Right renal cortex interstitium (tissue), 3 donors: ENCODE results near the gene MYCN. TPM values are rescaled to one million over a fixed set of nuclear protein-coding genes. Genes with fewer than 3 reads are reported as not detected.
A peak's percentile ranks its signal among the peaks of the same experiment; 100 is the strongest.
"Not testable (repeated sequence)": the region's sequence is repeated elsewhere in the genome, so short reads cannot be mapped to it uniquely, and the experiment has no call there.

Experiments used
- DNase-seq, 3 donors: peaks; one replicate each; pipeline ENCODE4 v3.0.0-alpha.2; 2013; ENCODE audit warnings: low read depth in 3 of 3, low spot score in 2 of 3
- polyA plus RNA-seq, 3 donors: library from polyadenylated mRNA; unstranded; fragments of 120-200 nt; gene quantifications; one replicate each; pipeline ENCODE4 v1.2.1, GENCODE V29; 2013; ENCODE audit not compliant: insufficient read length in 3 of 3

The MYCN gene
- 10 to 100 TPM; 28.5 to 34.2 (median 33.8) TPM for polyA plus RNA-seq

DNA sequence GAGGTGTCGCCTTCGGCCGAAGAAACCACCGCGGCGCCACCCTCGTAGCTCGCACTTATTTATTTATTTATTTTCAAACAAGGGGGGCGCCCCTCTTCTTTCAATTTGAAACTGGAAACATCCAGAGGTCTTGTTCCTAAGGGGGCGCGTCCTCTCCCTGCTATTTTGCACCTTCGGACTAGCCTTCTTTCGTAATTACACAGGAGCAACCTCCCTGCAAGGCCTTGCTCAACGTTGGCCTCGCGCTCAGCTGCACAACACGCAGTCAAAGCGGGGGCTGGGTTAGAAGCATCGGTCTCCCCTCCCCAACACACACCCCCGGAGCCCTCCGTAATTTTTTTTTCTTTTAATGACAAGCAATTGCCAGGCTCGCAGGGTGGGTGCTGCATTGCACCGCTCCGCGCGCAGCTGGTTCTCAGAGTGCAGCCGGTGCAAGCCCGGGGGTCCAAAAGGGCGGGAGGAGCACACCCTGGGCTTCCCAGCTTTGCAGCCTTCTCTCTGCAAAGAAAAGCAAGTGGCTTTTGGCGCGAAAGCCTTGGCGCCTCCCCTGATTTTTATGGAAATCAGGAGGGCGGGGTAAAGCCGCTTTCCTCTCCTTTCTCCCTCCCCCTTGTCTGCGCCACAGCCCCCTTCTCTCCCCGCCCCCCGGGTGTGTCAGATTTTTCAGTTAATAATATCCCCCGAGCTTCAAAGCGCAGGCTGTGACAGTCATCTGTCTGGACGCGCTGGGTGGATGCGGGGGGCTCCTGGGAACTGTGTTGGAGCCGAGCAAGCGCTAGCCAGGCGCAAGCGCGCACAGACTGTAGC is at the start of gene MYCN:
Gene MYCN (plus strand): TSS at position 697 of the 807 bp plus-strand sequence. CDS start 1,515 bp downstream, outside the sequence.
- DNase-seq = peak in 2 of 3 donors; percentile 81 to 88

DNA sequence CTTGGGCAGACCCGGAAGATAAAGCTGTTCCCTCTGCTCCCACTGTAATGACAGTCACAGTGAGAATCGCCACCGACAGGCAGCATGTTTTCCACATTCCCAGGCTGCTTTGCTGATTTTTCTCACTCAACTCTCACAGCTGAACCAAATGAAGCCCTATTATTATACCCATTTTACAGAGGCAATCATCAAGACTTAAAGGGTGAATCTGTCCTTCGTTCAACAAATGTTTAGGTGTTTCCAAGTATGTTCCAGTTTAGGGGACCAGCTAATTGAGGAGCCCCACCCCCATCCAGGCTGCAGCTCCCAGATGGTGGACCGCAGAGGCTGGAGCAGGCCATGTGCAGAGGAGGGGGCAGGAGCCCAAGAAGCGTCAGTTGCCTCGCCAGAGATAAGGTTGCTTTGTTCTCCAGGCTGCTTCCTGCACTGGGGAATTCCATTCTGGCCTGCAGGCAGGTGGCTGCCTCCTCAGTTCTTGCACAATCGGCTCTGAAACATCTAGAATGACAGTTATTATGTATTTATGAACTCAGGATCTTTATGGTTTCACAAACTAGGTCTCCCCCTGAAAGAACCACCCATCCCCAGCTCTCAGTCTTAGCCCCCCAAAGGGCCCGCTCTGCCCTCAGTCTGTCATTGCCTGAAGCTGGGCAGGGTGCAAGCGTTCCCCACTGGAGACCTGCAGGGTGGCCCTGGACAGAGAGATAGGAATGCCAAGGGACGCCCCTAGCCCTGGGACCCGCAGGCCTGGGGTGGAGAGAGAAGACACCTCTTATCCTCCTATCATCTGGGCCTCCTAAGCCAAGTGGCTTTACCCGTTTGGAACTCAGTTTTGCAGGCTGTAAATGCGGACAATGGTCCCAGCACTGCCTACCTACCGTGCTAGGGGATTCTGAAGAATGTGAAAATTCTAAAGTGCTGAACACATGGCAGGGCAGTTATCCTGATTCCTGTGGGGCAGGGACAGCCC is 49.1 kb upstream of the MYCN start:
- no peak for DNase-seq

DNA sequence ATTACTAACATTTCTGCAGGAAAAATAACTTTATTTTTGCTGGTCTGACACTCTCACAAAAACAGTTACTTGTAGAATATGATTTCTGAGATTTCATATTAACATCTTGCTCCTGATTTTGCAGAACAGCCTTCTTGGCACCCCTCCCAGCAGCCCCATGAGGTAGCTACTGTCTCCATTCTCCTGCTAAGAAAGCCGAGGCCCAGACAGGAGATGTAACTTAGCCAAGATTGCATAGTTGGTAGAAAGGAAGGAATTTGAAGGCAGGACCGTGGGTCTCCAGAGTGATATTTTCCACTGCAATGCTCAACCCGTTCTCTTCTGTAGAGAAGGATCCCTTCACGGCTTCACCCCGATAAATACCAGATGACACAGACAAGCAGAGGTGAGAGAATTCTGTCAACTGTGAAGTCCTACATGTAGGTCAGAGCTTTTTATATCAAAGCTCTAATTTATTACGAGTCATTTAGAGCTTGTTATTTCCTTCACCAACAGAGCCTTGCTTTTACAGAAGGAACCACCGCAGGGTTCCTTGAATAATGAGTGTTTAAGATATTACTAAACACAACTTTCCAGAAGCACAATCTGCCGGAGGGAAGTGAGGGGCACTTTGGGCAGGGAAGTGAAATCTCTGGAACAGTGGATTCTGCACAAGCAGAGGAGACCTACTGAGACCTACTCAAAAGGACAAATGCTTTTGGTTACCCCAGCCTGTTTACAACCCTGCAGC is 48.0 kb upstream of the MYCN start:
- no peak for DNase-seq

DNA sequence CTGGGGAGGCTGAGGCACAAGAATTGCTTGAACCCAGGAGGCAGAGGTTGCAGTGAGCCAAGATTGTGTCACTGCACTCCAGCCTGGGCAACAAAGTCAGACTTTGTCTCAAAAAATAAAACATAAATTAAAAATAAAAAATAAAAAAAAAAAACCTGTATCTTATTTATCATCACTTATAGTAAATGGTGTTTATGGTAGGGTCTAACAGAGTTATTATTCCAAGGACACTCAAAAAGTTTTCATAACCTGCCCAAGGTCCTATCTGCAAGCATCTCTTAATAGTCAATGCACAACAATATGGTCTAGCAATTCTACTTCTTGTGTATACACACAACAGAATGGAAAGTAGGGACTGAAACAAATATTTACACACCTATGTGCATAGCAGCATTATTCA is 47.3 kb upstream of the MYCN start:
- no peak for DNase-seq

DNA sequence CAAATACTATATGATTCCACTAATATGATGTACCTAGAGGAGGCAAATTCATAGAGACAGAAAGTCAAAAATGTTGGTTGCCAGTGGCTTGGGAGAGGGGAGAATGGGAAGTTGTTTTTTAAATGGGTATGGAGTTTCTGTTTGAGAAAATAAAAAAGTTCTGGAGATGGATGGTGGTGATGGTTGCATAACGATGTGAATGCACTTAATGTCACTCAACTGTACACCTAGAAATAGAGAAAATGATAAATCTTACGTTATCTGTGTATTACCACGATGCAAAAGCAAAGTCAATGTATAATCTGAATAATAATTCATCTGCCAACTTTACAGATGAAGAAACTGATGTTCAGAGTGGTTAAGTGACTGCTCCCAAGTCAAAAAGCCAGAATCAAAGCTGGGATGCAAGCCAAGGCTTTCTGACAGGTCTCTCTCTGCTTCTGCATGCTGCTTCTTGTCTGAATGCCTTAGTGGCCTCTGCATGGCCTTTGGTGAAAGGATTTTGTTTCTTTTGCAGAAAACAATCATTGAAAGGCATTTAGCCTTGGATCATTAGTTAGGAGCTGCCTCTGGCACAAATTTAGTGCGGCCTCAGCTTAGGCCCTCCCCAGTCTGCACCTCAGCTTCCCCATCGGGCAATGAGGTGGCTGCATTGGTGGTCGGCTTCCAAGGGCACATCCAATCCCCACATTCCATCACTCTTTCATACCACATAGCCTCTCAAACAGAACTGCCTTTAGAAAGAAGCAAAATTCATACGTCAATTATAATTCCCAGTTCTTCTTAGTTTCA is 46.5 kb upstream of the MYCN start:
- DNase-seq = no peak

DNA sequence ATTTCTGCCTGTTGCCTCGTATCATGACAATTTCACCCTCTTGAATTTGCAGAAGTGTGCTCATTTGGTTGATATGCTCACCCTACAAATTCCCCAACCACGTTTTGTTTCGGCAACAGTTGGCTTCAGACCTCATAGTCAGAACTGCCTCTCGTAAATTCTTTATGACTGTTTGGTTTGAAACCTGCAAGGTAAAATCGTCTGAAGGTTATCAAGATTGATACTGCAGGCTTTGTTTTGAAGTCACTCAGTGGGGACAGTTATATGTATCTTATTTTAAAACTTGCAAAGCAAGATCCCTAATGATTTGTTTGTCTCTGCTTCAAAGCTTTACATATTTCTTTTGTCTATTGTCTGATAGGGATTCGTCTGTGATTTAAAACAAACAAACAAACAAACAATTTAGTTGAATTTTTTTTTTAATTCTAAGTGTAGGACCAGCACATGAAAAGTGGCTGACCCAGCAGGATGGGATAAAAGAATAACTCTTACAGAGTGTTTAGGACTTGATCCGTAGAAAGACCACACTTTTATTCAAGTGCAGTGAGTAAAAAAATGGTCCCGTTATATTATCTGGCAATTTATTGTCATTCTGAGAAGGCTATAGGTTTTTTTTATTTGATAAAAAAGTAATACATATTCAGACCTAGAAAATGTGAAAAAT is 45.7 kb upstream of the MYCN start:
- no peak for DNase-seq

DNA sequence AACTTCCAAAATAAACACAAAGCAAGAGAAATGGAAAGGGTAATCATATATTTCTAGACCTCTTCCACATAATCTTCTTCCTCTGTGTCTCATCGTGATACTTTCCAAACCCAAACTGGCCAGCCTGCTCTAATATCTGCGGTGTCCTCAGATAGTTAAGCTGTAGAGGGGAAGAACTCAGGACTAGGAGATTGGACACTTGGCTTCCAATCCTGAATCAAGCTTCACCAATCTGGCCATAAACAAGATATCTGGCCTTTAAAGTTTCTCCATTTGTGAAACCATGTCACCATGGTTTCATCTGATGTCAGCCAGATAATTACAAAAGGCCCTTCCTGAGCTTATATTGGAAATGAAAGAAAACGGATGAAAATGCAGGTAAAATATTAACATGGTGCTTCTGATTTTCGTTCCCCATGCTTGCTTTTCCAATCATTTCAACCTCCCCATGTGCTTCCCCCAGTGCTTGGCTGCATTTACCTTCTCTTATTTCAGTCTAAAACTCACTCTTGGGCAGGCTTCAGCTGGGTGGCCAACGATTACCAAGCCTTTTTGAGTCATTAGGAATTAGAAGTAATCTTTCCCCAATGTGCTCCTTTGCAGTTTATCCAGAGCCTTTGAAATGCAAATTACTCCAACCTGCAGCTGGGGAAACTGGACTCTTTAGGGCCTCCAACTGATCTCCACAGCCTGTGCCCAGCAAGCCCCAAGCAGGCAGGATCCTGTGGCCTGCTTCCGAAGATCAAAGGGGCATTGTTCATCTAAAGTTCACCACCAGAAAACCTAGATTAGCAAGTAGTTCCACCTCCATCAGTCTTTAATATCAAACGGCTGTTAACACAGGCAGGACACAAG is 44.5 kb upstream of the MYCN start:
- no peak for DNase-seq

DNA sequence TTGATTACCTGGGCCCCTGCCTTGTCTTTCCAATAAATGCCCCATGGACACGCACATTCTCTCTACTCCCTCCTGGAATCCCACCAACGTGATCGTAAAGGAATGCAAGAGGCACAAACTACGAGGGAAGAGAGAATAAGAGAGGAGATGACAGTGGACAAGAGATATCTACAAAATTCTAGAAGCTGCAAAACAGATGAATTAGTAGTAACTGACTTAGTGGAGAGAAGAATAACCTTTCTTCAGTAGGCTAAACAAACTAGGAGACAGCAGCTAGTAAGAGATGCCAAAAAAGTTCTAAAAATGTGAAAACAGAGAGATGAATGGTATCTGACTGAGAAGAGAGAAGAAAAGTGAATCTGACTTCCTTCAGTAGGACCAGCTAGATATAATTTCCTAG is 43.5 kb upstream of the MYCN start:
- DNase-seq = no peak

DNA sequence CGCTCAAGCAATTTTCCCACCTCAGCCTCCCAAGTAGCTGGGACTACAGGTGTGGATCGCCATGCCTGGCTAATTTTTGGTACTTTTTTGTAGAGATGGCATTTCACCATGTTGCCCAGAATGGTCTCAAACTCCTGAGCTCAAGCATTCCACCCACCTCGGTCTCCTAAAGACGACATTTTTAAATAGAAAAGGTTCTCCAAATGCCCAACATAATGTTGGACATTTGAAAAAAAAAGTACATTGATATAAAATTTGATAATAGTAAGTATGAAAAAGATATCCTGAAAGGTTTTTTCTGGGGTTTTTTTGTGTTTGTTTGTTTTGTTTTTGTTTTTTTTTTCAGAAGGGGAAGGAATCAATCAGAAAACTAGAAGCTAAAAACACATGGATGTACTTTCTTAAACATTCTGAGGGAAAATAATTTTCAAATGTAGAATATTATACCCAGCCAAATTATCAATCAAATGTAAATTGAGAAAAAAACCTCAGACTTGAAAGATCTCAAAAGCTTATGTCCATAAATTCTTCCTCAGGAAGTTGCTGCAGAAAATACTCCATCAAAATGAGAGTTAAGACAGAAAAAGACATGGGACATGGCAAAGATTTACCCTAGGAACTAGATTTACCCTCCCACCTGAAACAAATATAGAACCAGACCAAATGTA is 42.8 kb upstream of the MYCN start:
- no peak for DNase-seq

DNA sequence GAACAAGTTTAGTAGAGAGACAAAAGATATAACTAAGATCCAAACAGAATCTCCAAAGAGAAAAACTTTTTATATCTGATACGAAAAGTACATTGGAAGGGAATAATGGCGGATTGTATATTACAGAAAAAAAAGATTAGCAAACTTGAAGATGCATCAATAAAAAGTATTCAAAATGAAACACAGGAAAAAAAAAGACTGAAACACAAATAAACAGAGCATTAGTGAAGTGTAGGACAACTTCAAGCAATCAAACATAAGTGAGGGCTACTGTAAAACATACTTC is 41.1 kb upstream of the MYCN start:
- no peak for DNase-seq

DNA sequence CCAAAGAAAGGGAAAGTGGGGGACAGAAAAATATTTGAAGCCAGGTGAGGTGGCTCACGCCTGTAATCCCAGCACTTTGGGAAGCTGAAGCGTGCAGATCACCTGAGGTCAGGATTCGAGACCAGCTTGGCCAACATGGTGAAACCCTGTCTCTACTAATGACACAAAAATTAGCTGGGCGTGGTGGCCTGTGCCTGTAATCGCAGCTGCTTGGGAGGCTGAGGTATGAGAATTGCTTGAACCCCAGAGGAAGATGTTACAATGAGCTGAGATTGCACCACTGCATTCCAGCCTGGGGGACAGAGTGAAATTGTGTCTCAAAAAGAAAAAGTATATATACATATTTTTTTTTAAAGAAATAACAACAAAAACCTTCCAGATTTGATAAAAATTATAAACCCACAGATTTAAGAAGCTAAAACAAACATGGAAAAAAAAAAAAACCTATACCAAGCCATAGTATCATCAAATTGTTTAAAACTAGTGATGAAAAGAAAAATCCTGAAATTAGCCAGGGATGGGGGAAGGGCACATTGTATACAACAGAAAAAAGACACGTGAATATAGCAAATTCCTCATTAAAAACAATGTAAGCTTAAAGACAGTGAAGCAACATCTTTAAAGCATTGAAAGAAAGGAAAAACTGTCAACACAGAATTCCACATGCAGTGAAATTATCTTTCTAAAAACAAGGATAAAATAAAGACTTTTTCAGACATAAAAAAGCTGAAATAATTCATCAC is 40.4 kb upstream of the MYCN start:
- no peak for DNase-seq

DNA sequence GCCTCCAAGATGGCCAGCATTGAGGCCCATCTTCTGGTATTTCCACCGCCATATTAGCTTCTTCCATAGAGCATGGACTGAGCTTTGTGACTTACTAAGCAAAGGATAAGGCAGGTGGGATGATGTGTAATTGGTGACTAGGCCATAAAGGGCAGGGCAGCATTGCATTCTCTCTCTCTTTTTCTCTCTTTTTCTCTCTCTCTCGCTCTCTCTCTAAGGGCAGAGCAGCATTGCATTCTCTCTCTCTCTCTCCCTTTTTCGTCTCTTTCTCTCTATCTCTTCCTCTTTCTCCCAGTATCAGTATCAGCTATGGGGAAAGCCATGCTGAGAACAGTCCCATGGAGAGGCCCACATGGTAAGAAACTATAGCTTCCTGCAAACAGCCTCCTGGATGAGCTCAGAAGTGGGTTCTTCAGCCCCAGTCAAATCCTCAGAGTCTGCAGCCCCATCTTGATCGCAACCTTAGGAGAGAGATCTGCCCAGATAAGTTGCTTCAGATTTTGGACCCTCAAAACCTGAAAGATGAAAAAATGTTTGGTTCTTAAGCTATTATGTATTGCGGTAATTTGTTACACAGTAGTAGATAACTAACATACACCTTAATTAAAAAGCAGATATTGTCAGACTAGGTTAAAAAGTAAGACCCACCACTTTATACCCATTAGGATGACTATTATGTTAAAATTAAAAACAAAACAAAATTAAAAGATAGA is 39.1 kb upstream of the MYCN start:
- DNase-seq = no peak

DNA sequence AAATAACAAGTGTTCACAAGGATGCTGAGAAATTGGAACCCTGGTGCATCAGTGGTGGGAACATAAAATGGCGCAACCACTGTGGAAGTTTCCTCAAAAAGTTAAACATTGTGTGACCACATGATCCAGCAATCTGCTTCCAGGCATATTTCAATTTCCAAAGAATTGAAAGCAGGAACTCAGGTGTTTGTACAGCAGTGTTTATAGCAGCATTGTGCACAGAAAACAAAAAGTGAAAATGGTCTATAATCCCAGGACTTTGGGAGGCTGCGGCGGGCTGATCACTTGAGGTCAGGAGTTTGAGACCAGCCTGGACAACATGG is 38.6 kb upstream of the MYCN start:
- DNase-seq = no peak

DNA sequence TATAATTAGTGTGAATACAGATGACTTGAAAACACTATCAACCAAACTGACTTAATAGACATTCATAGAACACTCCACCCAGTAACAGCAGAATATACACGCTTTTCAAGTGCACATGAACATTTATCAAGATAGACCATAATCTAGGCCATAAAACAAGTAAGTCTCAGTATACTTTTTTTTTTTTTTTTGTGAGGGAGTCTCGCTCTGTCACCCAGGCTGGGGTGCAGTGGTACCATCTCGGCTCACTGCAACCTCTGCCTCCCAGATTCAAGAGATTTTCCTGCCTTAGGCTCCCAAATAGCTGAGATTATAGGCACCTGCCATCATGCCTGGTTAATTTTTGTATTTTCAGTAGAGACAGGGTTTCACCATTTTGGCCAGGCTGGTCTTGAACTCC is 36.4 kb upstream of the MYCN start:
- DNase-seq = not testable (repeated sequence)

DNA sequence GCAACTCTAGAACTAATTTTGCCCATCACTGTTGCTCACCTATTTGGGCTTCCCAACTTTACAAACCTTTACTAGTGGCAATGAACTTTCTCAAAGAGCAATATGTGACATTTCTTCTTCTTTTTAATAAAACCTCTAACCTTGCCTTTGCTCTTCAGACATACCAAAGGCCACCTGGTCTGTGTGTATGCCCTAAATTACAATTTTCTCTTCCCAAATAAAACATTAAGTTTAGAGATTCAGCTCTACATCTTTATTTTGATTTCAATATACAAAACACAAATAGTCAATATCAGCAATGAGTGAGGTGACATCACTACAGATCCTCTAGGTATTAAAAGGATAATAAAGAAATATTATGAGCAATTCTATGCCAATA is 35.1 kb upstream of the MYCN start:
- DNase-seq = no peak

DNA sequence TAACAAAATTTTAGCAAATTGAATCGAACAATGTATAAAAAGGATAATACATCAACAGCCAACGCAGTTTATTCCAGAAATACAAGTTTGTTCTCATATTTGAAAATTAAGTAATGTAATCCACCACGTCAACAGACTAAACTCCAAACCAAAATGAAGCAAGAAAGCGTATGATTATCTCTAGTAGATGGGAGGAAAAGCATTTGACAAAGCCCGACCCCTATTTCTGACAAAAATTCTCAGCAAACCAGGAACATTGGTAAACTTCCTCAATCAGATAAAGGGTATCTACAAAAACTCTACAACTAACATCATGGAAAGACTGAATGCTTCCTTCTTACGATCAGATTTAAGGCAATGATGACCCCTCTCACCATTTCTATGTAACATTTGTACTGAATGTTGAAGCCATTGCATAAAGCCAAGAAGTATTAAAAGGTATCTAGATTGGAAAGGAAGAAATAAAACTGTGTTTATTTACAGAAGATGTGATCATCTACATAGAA is 34.3 kb upstream of the MYCN start:
- DNase-seq = no peak

DNA sequence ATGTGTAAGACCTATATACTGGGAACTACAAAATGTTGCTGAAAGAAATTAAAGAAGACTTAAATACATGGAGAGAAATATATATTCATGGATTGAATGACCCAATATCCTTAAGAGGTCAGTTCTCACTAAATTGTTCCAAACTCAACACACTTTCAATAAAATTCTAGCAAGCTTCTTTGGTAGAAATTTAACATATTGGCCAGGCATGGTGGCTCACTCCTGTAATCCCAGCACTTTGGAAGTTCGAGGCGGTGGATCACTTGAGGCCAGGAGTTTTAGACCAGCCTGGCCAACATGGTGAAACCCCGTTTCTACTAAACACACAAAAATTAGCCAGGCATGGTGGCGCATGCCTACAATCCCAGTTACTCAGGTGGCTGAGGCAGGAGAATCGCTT is 33.6 kb upstream of the MYCN start:
- DNase-seq = no peak
